GM12865 (cell line): Measurements from ENCODE around the gene DPYSL5.

Experiments used
- DNase-seq: peaks from one replicate; pipeline ENCODE4 v3.0.0; 2010; ENCODE audit warnings: low read depth
- H3K4me3 ChIP-seq: 2 replicates; pipeline ENCODE4 v1.5.1; 2011; ENCODE audit warnings: mild to moderate bottlenecking, low read depth, low read length, control low read depth
- CTCF ChIP-seq: IDR thresholded peaks from 2 replicates; pipeline ENCODE4 v1.5.1; 2011; ENCODE audit warnings: low read length, control low read depth, low read depth, inconsistent platforms; ENCODE audit not compliant: insufficient read depth; ENCODE audit errors: missing control alignments

DPYSL5 gene

GRCh38 chr2:26997394-26997793, 149.5 kb downstream of the DPYSL5 start:
- no peak for TF ChIP-seq CTCF
- no peak overlapping the region for H3K4me3 ChIP-seq
- no peak for DNase-seq

GRCh38 chr2:26998323-26998722, 150.4 kb downstream of the DPYSL5 start:
- no peak for TF ChIP-seq CTCF
- DNase-seq = no peak
- H3K4me3 ChIP-seq = no peak overlapping the region
